ENCODE measurements around the gene KLK15. TPM values are rescaled to one million over a fixed set of nuclear protein-coding genes. Genes with fewer than 3 reads are reported as not detected.

The KLK15 gene
- total RNA-seq, 1 donor from 2014 or later, result not detected

DNA sequence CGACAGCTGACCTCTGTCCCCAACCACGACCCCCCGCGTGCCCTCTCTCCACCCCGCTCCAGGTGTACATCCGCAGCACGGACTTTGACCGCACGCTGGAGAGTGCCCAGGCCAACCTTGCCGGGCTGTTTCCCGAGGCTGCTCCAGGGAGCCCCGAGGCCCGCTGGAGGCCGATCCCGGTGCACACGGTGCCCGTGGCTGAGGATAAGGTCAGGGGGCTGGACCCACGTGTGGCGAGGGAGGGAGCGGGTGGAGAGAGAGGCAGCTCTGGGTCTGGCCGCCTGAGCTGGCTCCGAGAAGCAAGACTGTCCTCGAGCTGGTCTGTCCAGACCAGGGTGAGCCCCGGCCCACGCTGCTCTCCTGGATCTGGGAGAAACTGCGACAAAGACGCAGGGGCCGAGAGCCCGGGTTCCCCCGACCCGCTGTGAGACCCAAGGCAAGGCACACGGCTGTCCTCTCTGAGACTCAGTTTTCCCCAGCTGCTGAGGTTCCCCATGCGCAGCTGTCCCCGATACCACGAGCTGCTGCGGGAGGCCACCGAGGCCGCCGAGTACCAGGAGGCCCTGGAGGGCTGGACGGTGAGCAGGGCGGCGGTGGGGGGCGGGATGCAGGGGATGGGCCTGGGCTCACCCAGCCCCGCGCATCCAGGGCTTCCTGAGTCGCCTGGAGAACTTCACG, 41.6 kb downstream of the KLK15 start:
- Mint-ChIP-seq H3K36me3 (ENCODE audit: low read depth) (no peaks in the 10 kb centered on the region), H3K9me3 (ENCODE audit: low read depth) (no peaks in the 10 kb centered on the region), H3K27me3 (ENCODE audit: low read depth) (no peaks in the 10 kb centered on the region), H3K4me1 (ENCODE audit: low read depth) (no peaks in the 10 kb centered on the region), H3K27ac (ENCODE audit: unreplicated experiment) (peak overlapping the region; percentile 41), H3K4me3 (ENCODE audit: unreplicated experiment) (no peak overlapping the region)
- DNase-seq (ENCODE audit: low spot score), result no peak
- TF ChIP-seq CTCF (IDR thresholded peaks at IDR 0.05), result no peak

DNA sequence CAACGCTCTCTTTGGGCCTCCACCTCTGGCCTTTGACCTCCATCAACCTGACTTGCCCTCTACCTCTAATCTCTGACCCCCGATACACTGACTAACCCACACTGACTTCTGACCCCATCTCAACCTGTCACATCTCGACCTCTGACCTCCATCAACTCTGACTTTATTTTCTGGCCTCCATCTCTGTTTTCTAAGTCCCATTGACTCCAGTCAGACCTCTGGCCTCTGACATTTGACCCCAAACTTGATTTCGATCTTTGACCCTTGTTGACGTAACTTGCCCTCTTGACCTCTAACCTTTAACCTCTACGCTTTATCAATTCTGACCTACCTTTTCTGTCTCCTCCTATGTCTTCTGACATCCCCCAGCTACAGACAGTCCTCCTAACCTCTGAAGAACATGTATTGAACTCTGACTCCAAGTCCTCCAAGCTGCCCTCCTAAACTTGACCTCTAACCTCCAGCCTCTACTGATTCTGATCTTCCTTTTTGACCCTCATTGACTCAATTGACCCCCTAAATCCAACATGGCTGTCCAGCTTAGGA, 42.4 kb downstream of the KLK15 start:
- Mint-ChIP-seq H3K9me3 (ENCODE audit: low read depth) (no peaks in the 10 kb centered on the region), H3K4me1 (ENCODE audit: low read depth) (no peaks in the 10 kb centered on the region), H3K27ac (ENCODE audit: unreplicated experiment) (no peak overlapping the region), H3K27me3 (ENCODE audit: low read depth) (no peaks in the 10 kb centered on the region), H3K36me3 (ENCODE audit: low read depth) (no peaks in the 10 kb centered on the region), H3K4me3 (ENCODE audit: unreplicated experiment) (no peak overlapping the region)
- DNase-seq (ENCODE audit: low spot score), result no peak
- TF ChIP-seq CTCF (IDR thresholded peaks at IDR 0.05), result no peak

DNA sequence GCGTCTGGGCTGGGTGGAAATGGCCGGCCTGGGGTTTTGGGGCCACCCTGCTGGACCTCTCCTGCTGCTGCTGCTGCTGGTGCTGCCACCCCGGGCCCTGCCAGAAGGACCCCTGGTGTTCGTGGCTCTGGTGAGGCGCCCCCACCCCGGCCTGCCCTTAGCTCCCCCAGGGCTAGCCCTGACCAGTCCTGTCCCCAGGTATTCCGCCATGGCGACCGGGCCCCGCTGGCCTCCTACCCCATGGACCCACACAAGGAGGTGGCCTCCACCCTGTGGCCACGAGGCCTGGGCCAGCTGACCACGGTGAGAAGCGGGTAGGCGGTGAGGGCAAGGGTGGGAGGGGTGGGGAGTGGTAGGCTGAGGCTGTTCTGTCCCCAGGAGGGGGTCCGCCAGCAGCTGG, 43.0 kb downstream of the KLK15 start, which contains the start of gene ACP4:
ACP4 (plus strand) TSS at position 20 of the 400 bp plus-strand sequence; CDS start at position 20, 0 bp downstream.
- H3K4me1 Mint-ChIP-seq (ENCODE audit: low read depth), result no peaks in the 10 kb centered on the region
- no peak within 1 kb of the TSS for H3K27ac Mint-ChIP-seq (ENCODE audit: unreplicated experiment)
- DNase-seq (ENCODE audit: low spot score), result no peak
- H3K36me3 Mint-ChIP-seq (ENCODE audit: low read depth), result no peaks in the 10 kb centered on the region
- no peaks in the 10 kb centered on the region for H3K27me3 Mint-ChIP-seq (ENCODE audit: low read depth)
- H3K9me3 Mint-ChIP-seq (ENCODE audit: low read depth), result no peaks in the 10 kb centered on the region
- no peak within 1 kb of the TSS for H3K4me3 Mint-ChIP-seq (ENCODE audit: unreplicated experiment)
- no peak for TF ChIP-seq CTCF (IDR thresholded peaks at IDR 0.05)

DNA sequence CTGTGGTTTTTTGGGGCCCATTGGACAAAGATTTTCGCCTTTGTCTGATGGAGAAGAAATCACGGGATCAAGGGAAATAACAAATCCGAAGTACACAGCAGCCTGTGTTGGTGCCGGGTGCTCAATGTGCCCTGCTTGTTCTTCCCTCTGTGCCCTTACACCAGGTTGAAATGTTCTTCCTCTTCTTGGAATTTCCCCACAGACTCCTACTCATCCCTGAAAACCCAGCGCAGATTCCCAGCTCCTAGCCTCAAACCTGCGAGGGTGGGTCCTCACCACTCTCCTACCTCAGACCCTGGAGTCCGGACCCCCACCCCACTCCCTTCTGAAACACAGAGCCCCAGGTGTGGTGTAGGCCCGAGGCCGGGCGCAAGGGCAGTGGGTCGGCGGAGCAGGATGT, 48.0 kb downstream of the KLK15 start:
- H3K27ac Mint-ChIP-seq (ENCODE audit: unreplicated experiment), result peak overlapping the region; percentile 56
- H3K9me3 Mint-ChIP-seq (ENCODE audit: low read depth), result no peaks in the 10 kb centered on the region
- TF ChIP-seq CTCF (IDR thresholded peaks at IDR 0.05), result no peak
- peaks cover 6% of the 10 kb centered on the region for H3K4me1 Mint-ChIP-seq (ENCODE audit: low read depth)
- no peak for DNase-seq (ENCODE audit: low spot score)
- H3K4me3 Mint-ChIP-seq (ENCODE audit: unreplicated experiment), result no peak overlapping the region
- H3K36me3 Mint-ChIP-seq (ENCODE audit: low read depth), result no peaks in the 10 kb centered on the region
- peaks cover 18% of the 10 kb centered on the region for H3K27me3 Mint-ChIP-seq (ENCODE audit: low read depth)

DNA sequence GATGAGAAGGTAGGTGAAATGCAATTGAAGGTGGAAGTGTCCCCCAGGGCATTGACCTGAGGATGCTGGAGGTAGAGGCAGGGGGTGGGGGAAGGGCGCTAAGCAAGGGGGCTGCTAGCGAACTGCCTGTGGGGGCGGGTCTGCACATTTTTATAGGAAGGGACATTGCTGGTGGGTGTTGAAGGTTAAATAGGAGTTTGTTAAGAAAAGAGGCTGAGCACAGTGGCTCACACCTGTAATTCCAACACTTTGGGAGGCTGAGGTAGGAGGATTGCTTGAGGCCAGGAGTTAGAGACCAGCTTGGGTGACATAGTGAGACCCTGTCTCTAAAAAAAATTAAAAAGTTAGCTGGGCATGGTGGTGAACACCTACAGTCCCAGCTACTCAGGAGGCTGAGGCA, 48.7 kb downstream of the KLK15 start:
- Mint-ChIP-seq H3K27me3 (ENCODE audit: low read depth) (peaks cover 25% of the 10 kb centered on the region), H3K4me1 (ENCODE audit: low read depth) (peaks cover 6% of the 10 kb centered on the region), H3K4me3 (ENCODE audit: unreplicated experiment) (no peak overlapping the region), H3K36me3 (ENCODE audit: low read depth) (no peaks in the 10 kb centered on the region), H3K9me3 (ENCODE audit: low read depth) (no peaks in the 10 kb centered on the region), H3K27ac (ENCODE audit: unreplicated experiment) (no peak overlapping the region)
- no peak for DNase-seq (ENCODE audit: low spot score)
- no peak for TF ChIP-seq CTCF (IDR thresholded peaks at IDR 0.05)

Measured in chondrocyte (in vitro differentiated cells).